Measurements from ENCODE around the gene PRR15L.
"Not testable (repeated sequence)": the region's sequence is repeated elsewhere in the genome, so short reads cannot be mapped to it uniquely, and the experiment has no call there.

Gene PRR15L

GRCh38 chr17:47929218-47930000 lies 28.3 kb downstream of the PRR15L start:
- no peak for DNase-seq

- DNase-seq, result no peak
Measured at GRCh38 chr17:47928415-47928814, 29.3 kb downstream of the PRR15L start.

GRCh38 chr17:47927821-47928400 lies 29.8 kb downstream of the PRR15L start:
- DNase-seq, result no peak

GRCh38 chr17:47925678-47925988 lies 32.0 kb downstream of the PRR15L start:
- DNase-seq, result no peak

- DNase-seq, result no peak
Measured at GRCh38 chr17:47924785-47925677, 32.7 kb downstream of the PRR15L start.

GRCh38 chr17:47919889-47920288 lies 37.8 kb downstream of the PRR15L start:
- not testable (repeated sequence) for DNase-seq

GRCh38 chr17:47918991-47919390 lies 38.7 kb downstream of the PRR15L start:
- no peak for DNase-seq

- DNase-seq, result no peak
Measured at GRCh38 chr17:47918006-47918405, 39.7 kb downstream of the PRR15L start.

GRCh38 chr17:47917581-47917980 lies 40.1 kb downstream of the PRR15L start:
- DNase-seq, result no peak

- no peak for DNase-seq
Measured at GRCh38 chr17:47916489-47917208, 41.0 kb downstream of the PRR15L start.

- DNase-seq, result no peak
Measured at GRCh38 chr17:47915776-47916398, 41.8 kb downstream of the PRR15L start.

- DNase-seq, result no peak
Measured at GRCh38 chr17:47914306-47914948, 43.3 kb downstream of the PRR15L start.

- DNase-seq, result no peak
Measured at GRCh38 chr17:47913050-47913449, 44.6 kb downstream of the PRR15L start.

- no peak for DNase-seq
Measured at GRCh38 chr17:47907932-47908562, 49.6 kb downstream of the PRR15L start.

- DNase-seq, result no peak
Measured at GRCh38 chr17:47906443-47906842, 51.2 kb downstream of the PRR15L start.

GRCh38 chr17:47905221-47905733 lies 52.4 kb downstream of the PRR15L start:
- no peak for DNase-seq

GRCh38 chr17:47902039-47902744 lies 55.5 kb downstream of the PRR15L start:
- DNase-seq, result no peak

All from activated naive CD4-positive, alpha-beta T cell (primary cell).